Skin of body (tissue), 2 donors: ENCODE measurements around the gene CYREN. TPM values are rescaled to one million over a fixed set of nuclear protein-coding genes. Genes with fewer than 3 reads are reported as not detected.

ENCODE experiments used
- DNase-seq: peaks from one replicate; lab custom pipeline; 2025; lab: John Stamatoyannopoulos, UW
- total RNA-seq: library from RNA; depleted of rRNA; stranded (reverse); fragments of >200 nt; gene quantifications from one replicate; pipeline ENCODE4 v1.2.3, GENCODE V29; 2014

CYREN gene
- total RNA-seq, 1 donor from 2014 or later, result 17.6 TPM

GRCh38 chr7:135197906-135198655 lies 27.6 kb upstream of the CYREN start:
- DNase-seq, result no peak

DNA sequence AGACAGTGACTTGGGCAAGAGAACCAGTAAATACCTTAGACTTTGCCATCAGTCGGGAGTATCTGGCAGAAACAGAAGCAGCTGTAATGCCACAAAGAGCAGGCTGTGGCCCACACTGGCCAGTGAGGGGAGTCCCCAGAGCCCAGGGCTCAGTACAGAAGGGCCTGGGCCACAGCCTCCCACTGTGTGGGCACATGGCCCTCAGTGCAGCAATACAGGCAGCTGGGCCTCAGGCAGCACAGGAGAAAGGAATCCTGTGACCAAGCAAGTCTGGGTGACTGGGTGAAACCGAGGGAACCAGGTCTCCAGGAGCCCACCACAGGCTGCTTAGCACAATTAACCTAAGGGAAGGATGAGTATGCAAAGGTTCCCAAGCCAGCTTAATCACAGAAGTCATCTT lies 26.8 kb upstream of the CYREN start:
- DNase-seq, result no peak

DNA sequence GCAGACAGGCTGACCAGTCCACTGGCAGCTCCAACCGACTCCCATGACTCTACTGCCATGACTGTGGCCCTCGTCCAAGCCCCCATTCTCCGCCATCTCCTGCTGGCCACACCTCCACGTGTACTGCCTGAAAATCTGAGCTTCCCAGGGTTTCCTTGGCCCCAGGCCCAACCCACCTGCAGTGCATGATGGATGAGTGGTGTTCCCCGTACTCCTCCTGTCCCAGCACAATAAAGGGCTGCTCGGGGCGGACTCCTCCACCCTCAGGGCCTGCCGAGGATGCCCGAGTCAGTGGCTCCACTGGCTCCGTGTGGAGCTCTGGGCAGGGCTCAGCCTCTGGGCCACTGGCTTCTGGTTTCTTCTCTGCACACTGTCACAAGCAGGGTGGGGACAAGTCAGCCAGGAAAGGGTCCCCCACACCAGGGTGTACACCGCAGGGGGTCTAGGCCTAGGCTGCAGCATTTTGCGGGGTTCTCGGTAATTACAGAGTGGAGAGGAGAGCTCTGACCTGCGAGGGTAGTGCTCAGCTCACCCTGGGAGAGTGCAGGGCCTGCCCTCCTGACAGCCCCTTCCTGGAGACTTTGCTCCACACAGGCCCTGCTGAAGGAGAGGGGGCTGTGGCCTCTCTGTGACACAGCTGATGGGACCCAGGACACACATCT lies 25.6 kb upstream of the CYREN start:
- DNase-seq, result no peak

- no peak for DNase-seq
These were observed 24.6 kb upstream of the CYREN start for GRCh38 chr7:135195156-135195555.

DNA sequence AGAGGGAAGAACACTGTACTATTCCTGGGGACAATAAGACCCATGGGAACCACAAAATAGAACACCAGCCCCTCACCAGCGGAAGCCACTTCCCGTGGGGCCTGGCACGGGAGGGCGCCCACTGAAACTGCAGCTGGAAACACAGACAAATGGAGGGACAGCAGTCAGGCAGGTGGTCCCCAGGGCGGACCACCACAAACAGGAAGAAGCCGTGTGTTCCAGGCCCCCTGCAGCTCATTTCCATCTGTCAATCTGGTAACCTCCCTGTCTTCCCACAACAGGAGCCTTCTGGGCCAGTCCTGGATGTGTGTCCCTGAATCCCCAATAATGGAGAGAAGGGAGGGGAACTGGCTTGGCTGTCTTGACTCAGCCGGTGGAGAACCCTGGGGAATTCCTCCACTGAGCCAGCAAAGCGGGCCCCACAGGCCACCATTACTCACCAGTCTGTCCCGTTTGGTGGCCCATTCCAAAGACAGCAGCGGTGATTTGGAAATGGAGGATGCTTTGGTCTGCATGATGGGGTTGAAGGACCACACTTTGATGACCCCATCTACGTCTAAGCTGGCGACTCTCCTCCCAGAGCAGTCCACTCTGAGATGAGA lies 24.1 kb upstream of the CYREN start:
- no peak for DNase-seq

GRCh38 chr7:135193615-135194081 lies 23.1 kb upstream of the CYREN start:
- DNase-seq, result no peak

DNA sequence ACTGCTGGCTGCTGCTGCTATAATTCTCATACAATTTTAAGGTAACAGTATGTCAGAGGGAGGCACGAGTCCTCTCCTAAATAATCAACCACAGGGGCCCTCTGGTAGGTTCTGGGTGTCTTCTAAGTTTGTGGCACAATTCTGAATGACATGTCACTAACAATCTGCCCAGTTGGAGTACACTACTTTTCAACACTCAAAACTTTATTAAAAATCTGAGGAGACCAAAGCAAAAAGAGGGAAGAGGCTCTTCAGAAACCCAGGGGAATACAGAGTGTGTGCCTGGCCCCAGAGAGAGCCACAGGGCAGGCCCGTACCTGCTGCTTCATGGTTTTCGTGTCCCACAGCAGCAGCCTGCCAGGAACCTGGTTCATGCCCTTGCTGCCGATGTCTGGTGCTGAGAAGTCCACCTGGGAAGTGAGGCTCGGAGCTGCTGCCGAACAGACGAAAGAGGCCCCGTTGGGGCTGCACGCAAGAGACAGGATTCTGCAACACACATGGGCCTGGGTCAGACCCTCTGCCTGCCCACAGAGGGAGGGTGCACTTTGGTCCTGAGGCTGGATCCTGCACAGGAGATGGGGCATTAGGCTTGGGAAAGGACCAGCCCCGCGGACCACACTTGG lies 22.5 kb upstream of the CYREN start:
- no peak for DNase-seq

GRCh38 chr7:135190703-135191102 lies 20.2 kb upstream of the CYREN start:
- no peak for DNase-seq

DNA sequence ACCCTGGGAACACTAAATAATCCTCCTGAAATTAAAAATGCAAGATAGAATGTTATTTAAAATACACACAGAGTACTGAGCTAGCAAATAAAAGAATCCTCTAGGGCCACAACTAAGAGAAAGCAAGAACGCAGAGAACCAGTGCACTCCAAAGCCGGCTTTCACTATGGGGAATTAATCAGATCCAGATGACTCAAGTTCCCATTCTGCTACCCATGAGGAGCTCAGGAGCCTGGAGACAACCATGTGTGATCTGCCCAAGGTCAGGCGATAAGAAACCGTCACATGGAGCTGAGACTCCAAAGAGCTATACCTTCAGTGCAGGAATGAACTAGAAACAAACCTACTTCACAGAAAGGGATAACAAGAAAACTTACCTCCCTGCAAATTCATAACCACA lies 19.5 kb upstream of the CYREN start:
- DNase-seq, result no peak

DNA sequence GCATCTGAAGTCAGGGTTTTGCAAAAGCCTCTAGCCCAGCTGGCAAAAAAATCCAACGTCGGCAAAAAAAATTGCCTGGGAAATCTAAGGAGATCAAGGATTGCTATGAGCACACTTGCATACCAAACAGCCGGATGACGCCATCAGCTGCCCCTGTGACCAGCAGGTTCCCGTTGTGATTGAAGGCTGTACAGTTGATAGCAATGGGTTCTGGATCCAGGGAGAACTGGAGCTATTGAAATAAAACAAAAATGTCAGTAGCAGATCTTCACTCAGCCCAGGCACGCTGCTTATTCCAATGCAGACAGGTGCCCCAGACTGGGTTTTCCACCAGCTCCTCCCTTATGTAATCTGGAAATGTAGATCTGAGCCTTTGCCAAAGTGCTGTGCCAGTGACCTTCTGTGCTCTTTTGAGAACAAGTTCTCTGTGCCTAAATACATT lies 18.7 kb upstream of the CYREN start:
- no peak for DNase-seq

- no peak for DNase-seq
These were observed 17.9 kb upstream of the CYREN start for GRCh38 chr7:135188298-135188984.

- no peak for DNase-seq
These were observed 16.3 kb upstream of the CYREN start for GRCh38 chr7:135186841-135187253.

DNA sequence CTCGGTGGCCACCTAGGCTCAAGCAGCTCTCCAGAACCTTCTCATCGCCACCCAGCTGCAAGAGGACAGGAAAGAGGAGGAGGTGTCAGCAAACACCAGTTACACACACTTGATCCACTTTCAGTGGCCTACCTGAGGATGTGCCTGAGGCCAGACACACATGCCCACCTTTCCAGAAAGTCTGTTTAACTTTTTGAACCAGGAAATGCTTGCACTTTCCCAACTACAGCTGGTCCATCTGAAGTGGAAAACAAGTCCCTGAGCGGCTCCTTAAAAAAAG lies 15.7 kb upstream of the CYREN start:
- DNase-seq, result no peak

GRCh38 chr7:135185471-135186260 lies 15.2 kb upstream of the CYREN start:
- DNase-seq, result no peak

DNA sequence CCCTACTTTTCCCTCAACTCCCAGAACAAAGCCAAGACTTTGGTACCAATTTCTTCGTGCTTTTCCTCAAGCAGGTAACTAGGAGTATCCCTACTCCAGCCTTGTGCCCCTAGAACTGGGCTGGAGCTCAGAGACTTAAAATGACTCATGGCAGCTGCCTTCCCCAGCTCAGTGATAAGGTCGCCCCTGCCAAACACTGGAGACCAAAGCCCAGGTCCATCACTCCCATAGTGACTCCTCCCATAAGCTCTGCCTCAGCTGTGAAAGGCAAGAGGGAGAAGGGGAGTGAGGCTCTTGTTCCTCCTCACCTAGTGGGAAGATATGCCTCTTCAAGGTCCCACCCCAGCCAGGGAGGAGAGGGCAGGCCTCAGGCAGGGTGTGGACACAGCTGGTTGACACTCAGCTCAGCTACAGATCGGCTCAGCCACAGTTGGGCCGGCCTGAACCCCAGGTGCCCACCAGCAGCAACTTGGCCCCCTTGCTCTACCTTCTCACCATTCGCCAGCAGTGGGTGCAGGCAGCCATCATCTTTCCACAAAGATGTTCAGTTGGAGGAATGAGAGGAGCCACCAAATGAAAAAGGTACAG lies 13.8 kb upstream of the CYREN start:
- DNase-seq, result no peak

DNA sequence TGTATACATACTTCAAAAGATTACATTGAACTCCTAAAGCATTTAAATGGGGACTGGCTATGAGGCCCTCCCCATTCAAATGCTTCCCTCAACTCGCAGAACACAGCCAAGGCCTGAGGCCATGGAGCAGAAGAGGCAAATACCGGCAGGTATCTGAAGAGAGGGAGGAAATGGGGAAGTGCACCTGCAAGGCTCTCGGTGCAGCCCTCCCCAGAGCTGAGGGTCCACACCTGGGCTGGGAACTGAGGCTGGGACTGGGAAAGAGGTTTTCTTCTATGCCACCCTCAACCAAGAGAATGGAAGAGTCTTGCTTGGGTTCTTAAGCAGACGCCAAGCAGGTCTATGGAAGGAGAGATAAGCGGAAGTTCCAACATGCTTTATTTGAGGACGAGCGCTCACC lies 13.0 kb upstream of the CYREN start:
- DNase-seq, result no peak

GRCh38 chr7:135181929-135182678 lies 11.6 kb upstream of the CYREN start:
- no peak for DNase-seq

- no peak for DNase-seq
These were observed 10.9 kb upstream of the CYREN start for GRCh38 chr7:135181261-135181928.

- no peak for DNase-seq
These were observed 9.6 kb upstream of the CYREN start for GRCh38 chr7:135180122-135180521.
